Measurements from ENCODE around the gene PCDH17. TPM values are rescaled to one million over a fixed set of nuclear protein-coding genes. Genes with fewer than 3 reads are reported as not detected.

PCDH17 gene
- total RNA-seq, 4 donors from 2014 or later = 0.57 to 1.3 (median 0.83) TPM

DNA sequence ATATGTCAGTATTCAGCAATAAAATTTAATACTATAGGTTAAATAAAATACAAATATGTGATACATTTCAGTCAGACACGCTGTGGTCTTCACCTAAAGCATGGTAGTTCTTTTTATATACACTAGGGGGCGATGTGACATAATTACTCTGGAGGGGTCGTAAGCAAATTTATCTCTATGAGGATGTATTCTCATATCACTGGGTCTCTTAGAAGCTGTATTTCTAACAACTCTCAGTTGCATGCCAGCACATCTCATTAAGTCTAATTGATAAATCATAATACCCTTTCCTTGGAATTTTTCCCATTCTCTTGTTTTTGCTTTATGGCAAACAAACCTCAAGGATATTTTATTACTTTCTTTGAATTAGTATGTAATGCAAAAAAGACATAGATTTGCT lies 3.9 kb upstream of the PCDH17 start:
- 9% methylated on average over 3 of the region's 3 CpGs for WGBS
- no peaks in the 10 kb centered on the region for H3K36me3 ChIP-seq
- no peak overlapping the region for H3K4me3 ChIP-seq
- H3K27me3 ChIP-seq = peaks cover 52% of the 10 kb centered on the region
- no peak for DNase-seq (ENCODE audit: low spot score in 2 of 2)
- H3K27ac ChIP-seq = no peak overlapping the region
- H3K9me3 ChIP-seq = no peaks in the 10 kb centered on the region
- H3K4me1 ChIP-seq = peaks cover 36% of the 10 kb centered on the region
- no peak for TF ChIP-seq POLR2A (IDR thresholded peaks at IDR 0.05)
- TF ChIP-seq POLR2AphosphoS5 (IDR thresholded peaks at IDR 0.05) = no peak
- TF ChIP-seq CTCF (IDR thresholded peaks at IDR 0.05) = peak in 1 of 2 donors; percentile 48

DNA sequence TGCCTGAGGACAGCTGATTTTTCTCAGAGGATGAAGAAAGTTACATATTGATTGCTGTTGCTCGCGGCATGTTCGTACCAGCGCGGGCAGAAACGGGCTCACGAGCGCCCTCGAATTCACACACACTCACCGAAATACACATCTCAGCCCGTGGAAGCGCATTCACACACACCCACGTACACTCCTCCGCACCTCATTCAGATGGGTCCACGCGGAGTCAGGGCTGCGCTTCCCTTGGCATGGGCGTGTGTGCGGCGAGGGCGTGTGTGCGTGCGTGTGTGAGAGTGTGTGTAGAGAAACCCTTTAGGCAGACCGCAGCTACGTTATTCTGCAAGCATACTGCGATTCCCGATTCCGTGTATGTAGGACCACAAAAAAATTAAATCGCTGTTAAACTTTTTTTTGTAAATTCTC lies 2.1 kb upstream of the PCDH17 start:
- Histone ChIP-seq H3K4me3 (peak overlapping the region; percentile 53), H3K27ac (no peak overlapping the region), H3K27me3 (peaks cover 70% of the 10 kb centered on the region), H3K4me1 (peaks cover 40% of the 10 kb centered on the region), H3K36me3 (no peaks in the 10 kb centered on the region), H3K9me3 (no peaks in the 10 kb centered on the region)
- 1% methylated on average over 25 of the region's 29 CpGs for WGBS
- no peak for TF ChIP-seq POLR2AphosphoS5 (IDR thresholded peaks at IDR 0.05)
- no peak for TF ChIP-seq EP300 (IDR thresholded peaks at IDR 0.05)
- TF ChIP-seq CTCF (IDR thresholded peaks at IDR 0.05) = no peak
- TF ChIP-seq POLR2A (IDR thresholded peaks at IDR 0.05) = no peak
- DNase-seq (ENCODE audit: low spot score in 2 of 2) = no peak

DNA sequence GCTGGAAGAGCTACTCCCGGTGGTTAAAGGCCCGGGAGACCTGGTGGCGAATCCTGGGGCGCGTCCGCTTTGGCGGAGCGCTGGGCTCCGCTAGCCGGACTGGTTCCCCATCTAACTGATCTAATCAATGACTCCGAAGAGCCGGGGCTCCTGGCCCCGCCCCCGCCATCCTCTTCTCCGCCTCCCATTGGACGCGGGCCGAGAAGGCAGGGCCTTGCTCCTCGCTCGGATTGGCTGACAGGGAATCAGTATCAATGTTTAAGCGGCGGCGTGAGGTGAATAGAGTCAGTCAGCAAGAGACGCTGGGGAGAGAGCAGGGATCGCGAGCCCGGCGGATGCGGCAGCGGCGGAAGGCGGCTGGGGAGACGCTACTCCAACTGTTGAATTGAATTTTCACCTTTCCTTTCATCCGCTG lies 1.7 kb upstream of the PCDH17 start:
- WGBS = under 1% methylated on average over 28 of the region's 34 CpGs
- Histone ChIP-seq H3K27ac (no peak overlapping the region), H3K9me3 (no peaks in the 10 kb centered on the region), H3K27me3 (peaks cover 74% of the 10 kb centered on the region), H3K4me3 (peak overlapping the region; percentile 53), H3K36me3 (no peaks in the 10 kb centered on the region), H3K4me1 (peaks cover 40% of the 10 kb centered on the region)
- DNase-seq (ENCODE audit: low spot score in 2 of 2) = peak; percentile 82
- TF ChIP-seq CTCF (IDR thresholded peaks at IDR 0.05) (no peak), POLR2A (IDR thresholded peaks at IDR 0.05) (peak in 1 of 2 donors; percentile 24)

DNA sequence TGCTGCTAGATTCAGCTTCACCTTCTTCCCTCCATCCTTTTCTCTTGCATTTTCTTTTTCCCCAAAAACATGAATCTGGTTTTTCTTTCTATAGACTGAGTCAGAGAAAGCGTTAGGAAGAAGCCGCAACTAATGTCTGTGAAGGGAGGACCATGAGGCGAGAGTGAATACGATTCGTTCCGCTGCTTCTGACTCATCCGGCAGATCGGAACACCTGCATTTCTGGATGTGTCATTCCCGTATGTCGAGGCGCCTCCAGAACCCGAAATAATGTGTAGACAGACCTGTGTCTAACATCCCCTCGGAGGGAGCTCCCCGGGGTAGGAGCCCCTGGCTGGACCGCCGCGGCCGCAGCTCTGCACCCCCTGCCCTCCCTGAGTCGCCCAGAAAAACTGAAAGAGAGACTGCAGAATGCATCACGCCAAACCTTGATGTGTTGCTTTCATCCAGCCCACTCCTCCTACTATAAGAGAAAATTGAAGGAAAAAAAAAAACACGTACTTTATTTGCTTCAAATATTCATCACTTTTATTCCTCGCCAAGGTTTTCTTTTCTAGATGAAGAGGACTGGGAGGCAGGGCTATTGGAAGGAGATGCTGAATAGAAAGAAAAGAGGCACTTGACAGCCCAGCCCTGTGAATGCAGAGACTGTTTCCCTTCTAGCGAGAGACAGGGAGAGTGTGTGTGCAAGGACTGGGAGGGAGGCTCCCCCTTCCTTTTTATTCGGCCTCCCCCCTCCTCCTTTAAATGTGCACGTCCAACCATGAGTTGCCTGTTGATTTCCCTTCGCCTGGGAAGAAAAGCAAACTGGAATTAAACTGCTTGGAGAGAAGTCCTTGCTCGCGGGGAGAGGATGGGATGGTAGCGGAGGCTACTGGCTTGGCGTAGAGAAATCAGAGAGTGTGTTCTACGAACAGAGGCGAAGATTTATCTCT lies 616 bp upstream of the PCDH17 start:
- peak overlapping the region; percentile 53 for H3K4me3 ChIP-seq
- no peaks in the 10 kb centered on the region for H3K36me3 ChIP-seq
- TF ChIP-seq CTCF (IDR thresholded peaks at IDR 0.05) = no peak
- TF ChIP-seq POLR2AphosphoS5 (IDR thresholded peaks at IDR 0.05) = no peak
- TF ChIP-seq EP300 (IDR thresholded peaks at IDR 0.05) = no peak
- TF ChIP-seq POLR2A (IDR thresholded peaks at IDR 0.05) = no peak
- no peak for DNase-seq (ENCODE audit: low spot score in 2 of 2)
- no peaks in the 10 kb centered on the region for H3K9me3 ChIP-seq
- 2% methylated on average over 32 of the region's 32 CpGs for WGBS
- H3K27me3 ChIP-seq = peaks cover 75% of the 10 kb centered on the region
- no peak overlapping the region for H3K27ac ChIP-seq
- H3K4me1 ChIP-seq = peaks cover 40% of the 10 kb centered on the region

GRCh38 chr13:57632276-57633140 lies 964 bp downstream of the PCDH17 start:
- Histone ChIP-seq H3K9me3 (no peaks in the 10 kb centered on the region), H3K27ac (no peak overlapping the region), H3K4me1 (peaks cover 40% of the 10 kb centered on the region), H3K4me3 (peak overlapping the region; percentile 53), H3K27me3 (peaks cover 72% of the 10 kb centered on the region), H3K36me3 (no peaks in the 10 kb centered on the region)
- no peak for DNase-seq (ENCODE audit: low spot score in 2 of 2)
- WGBS = 15% methylated on average over 15 of the region's 70 CpGs
- TF ChIP-seq EP300 (IDR thresholded peaks at IDR 0.05) (no peak), POLR2AphosphoS5 (IDR thresholded peaks at IDR 0.05) (no peak), POLR2A (IDR thresholded peaks at IDR 0.05) (no peak), CTCF (IDR thresholded peaks at IDR 0.05) (no peak)
